Gastroesophageal sphincter (tissue), 4 donors: Measurements from ENCODE around the gene ZNHIT3. TPM values are rescaled to one million over a fixed set of nuclear protein-coding genes. Genes with fewer than 3 reads are reported as not detected.

Experiments used
- ATAC-seq: fragments of 150-250 bp; one replicate; pipeline ENCODE4 v1.9.1; 2016; ENCODE audit warnings: mild to moderate bottlenecking, moderate library complexity
- H3K27ac ChIP-seq, 4 donors: fragments of 200-600 bp; sonication (generic) in 3 of 4; 1 replicate in 3 of 4; 2 replicates in 1 of 4; pipeline ENCODE4 v1.5.1; 2016 to 2019
- H3K27me3 ChIP-seq: fragments of 200-600 bp; sonication (generic); one replicate; pipeline ENCODE4 v1.5.1; 2019
- H3K36me3 ChIP-seq, 2 donors: fragments of 200-600 bp; sonication (generic); one replicate each; pipeline ENCODE4 v1.5.1; 2019; ENCODE audit warnings: control low read depth in 1 of 2
- H3K4me1 ChIP-seq, 3 donors: fragments of 200-600 bp; sonication (generic); 1 replicate in 2 of 3; 2 replicates in 1 of 3; pipeline ENCODE4 v1.5.1; 2016 to 2019; ENCODE audit warnings: control low read depth in 2 of 3
- H3K4me3 ChIP-seq, 2 donors: fragments of 200-600 bp; sonication (generic); one replicate each; pipeline ENCODE4 v1.5.1; 2019; ENCODE audit warnings: mild to moderate bottlenecking in 1 of 2, moderate library complexity in 1 of 2
- H3K9me3 ChIP-seq, 3 donors: fragments of 200-600 bp; sonication (generic); one replicate each; pipeline ENCODE4 v1.5.1; 2017 to 2019; ENCODE audit warnings: control low read depth in 2 of 3
- CTCF ChIP-seq, 4 experiments: fragments of 200-600 bp in 2 of 4; fragments of 450-650 bp in 2 of 4; sonication (generic) in 1 of 4; IDR thresholded peaks; one replicate each; pipeline ENCODE4 v1.5.1; 2017 to 2019; ENCODE audit warnings: antibody characterized with exemption in 4 of 4, mild to moderate bottlenecking in 2 of 4, moderate library complexity in 2 of 4
- EP300 ChIP-seq: sonication (generic); formaldehyde crosslinking; IDR thresholded peaks from one replicate; pipeline ENCODE4 v1.6.1; 2017; ENCODE audit warnings: antibody characterized with exemption, mild to moderate bottlenecking
- POLR2A ChIP-seq, 2 donors: fragments of 450-650 bp; IDR thresholded peaks; one replicate each; pipeline ENCODE4 v1.6.1; 2017; ENCODE audit warnings: antibody characterized with exemption in 2 of 2, mild to moderate bottlenecking in 2 of 2, moderate library complexity in 1 of 2
- POLR2AphosphoS5 ChIP-seq: sonication (generic); formaldehyde crosslinking; IDR thresholded peaks from one replicate; pipeline ENCODE4 v1.6.1; 2017; ENCODE audit warnings: antibody characterized with exemption
- WGBS, 2 donors: methylation state at CpG; one replicate each; pipeline ENCODE4 v1.1.5; 2018; ENCODE audit warnings: low coverage in 1 of 2; 5-methylcytosine and 5-hydroxymethylcytosine counted together
- total RNA-seq, 4 donors: library from RNA; depleted of rRNA; stranded (reverse); fragments of >200 nt; gene quantifications; one replicate each; pipeline ENCODE4 v1.1.0, GENCODE V29; 2016

ZNHIT3 gene
- total RNA-seq, 4 donors from 2014 or later: 30.8 to 42.0 (median 36.5) TPM

GRCh38 chr17:36524428-36524876, 38.0 kb downstream of the ZNHIT3 start:
- whole genome bisulfite sequencing, 2 donors: 100% methylated on average over 1 of the region's 4 CpGs; no CpG with 5 or more reads in 1 of the 2 donors
- H3K27ac ChIP-seq: no peak overlapping the region
- H3K4me3 ChIP-seq: no peak overlapping the region
- no peaks in the 10 kb centered on the region for H3K9me3 ChIP-seq
- no peaks in the 10 kb centered on the region for H3K27me3 ChIP-seq
- peaks cover 0 to 81% of the 10 kb centered on the region in 2 donors for H3K36me3 ChIP-seq
- ATAC-seq: no peak
- TF ChIP-seq CTCF (IDR thresholded peaks at IDR 0.05) (no peak), POLR2A (IDR thresholded peaks at IDR 0.05) (no peak), POLR2AphosphoS5 (no peak), EP300 (no peak)
- no peaks in the 10 kb centered on the region for H3K4me1 ChIP-seq

- H3K4me3 ChIP-seq: no peak overlapping the region
- peaks cover 0 to 87% of the 10 kb centered on the region in 2 donors for H3K36me3 ChIP-seq
- H3K27me3 ChIP-seq: no peaks in the 10 kb centered on the region
- no peak for TF ChIP-seq POLR2A (IDR thresholded peaks at IDR 0.05)
- TF ChIP-seq EP300: no peak
- no peak for TF ChIP-seq POLR2AphosphoS5
- no peak for TF ChIP-seq CTCF (IDR thresholded peaks at IDR 0.05)
- no peaks in the 10 kb centered on the region for H3K9me3 ChIP-seq
- no peak overlapping the region for H3K27ac ChIP-seq
- WGBS, 2 donors: 83% methylated on average over 2 of the region's 2 CpGs; no CpG with 5 or more reads in 1 of the 2 donors
- no peaks in the 10 kb centered on the region for H3K4me1 ChIP-seq
- ATAC-seq: no peak
Observed at GRCh38 chr17:36525113-36525512, 38.6 kb downstream of the ZNHIT3 start.

- Histone ChIP-seq H3K36me3 (peaks cover 0 to 86% of the 10 kb centered on the region in 2 donors), H3K27me3 (no peaks in the 10 kb centered on the region), H3K27ac (no peak overlapping the region), H3K4me1 (no peaks in the 10 kb centered on the region), H3K4me3 (no peak overlapping the region), H3K9me3 (no peaks in the 10 kb centered on the region)
- TF ChIP-seq POLR2AphosphoS5 (no peak), POLR2A (IDR thresholded peaks at IDR 0.05) (no peak), CTCF (IDR thresholded peaks at IDR 0.05) (no peak), EP300 (no peak)
- 93 to 95% methylated on average over 4 to 5 of the region's 6 CpGs for WGBS, 2 donors
- no peak for ATAC-seq
Observed at GRCh38 chr17:36525888-36526287, 39.4 kb downstream of the ZNHIT3 start.

GRCh38 chr17:36527621-36528250, 41.3 kb downstream of the ZNHIT3 start:
- no peak for ATAC-seq
- Histone ChIP-seq H3K27ac (no peak overlapping the region), H3K27me3 (no peaks in the 10 kb centered on the region), H3K4me1 (no peaks in the 10 kb centered on the region), H3K9me3 (no peaks in the 10 kb centered on the region), H3K4me3 (no peak overlapping the region), H3K36me3 (peaks cover 0 to 93% of the 10 kb centered on the region in 2 donors)
- 90 to 100% methylated on average over 1 to 3 of the region's 7 CpGs for WGBS, 2 donors
- no peak for TF ChIP-seq POLR2AphosphoS5
- no peak for TF ChIP-seq CTCF (IDR thresholded peaks at IDR 0.05)
- TF ChIP-seq POLR2A (IDR thresholded peaks at IDR 0.05): no peak
- no peak for TF ChIP-seq EP300

- Histone ChIP-seq H3K4me3 (no peak overlapping the region), H3K27ac (no peak overlapping the region), H3K27me3 (no peaks in the 10 kb centered on the region), H3K36me3 (peaks cover 0 to 87% of the 10 kb centered on the region in 2 donors), H3K4me1 (peaks cover 0 to 7% (median 5%) of the 10 kb centered on the region in 3 donors), H3K9me3 (no peaks in the 10 kb centered on the region)
- TF ChIP-seq EP300: no peak
- no peak for TF ChIP-seq CTCF (IDR thresholded peaks at IDR 0.05)
- TF ChIP-seq POLR2AphosphoS5: no peak
- TF ChIP-seq POLR2A (IDR thresholded peaks at IDR 0.05): no peak
- no peak for ATAC-seq
Observed at GRCh38 chr17:36529121-36529520, 42.6 kb downstream of the ZNHIT3 start.
